Type B pancreatic cell (in vitro differentiated cells): ENCODE data around the gene LITAF. TPM values are rescaled to one million over a fixed set of nuclear protein-coding genes. Genes with fewer than 3 reads are reported as not detected.

ENCODE experiments used
- DNase-seq: peaks from one replicate; pipeline ENCODE4 v3.0.0; 2021; ENCODE audit warnings: mixed read lengths; ENCODE audit not compliant: unreplicated experiment; ENCODE audit errors: extremely low spot score
- H3K27ac Mint-ChIP-seq: 2 replicates; pipeline ENCODE4 v1.8.0; 2021; ENCODE audit warnings: mild to moderate bottlenecking, mixed read lengths
- H3K27me3 Mint-ChIP-seq: 2 replicates; pipeline ENCODE4 v1.8.0; 2021; ENCODE audit warnings: mixed read lengths
- H3K36me3 Mint-ChIP-seq: 2 replicates; pipeline ENCODE4 v1.8.0; 2021; ENCODE audit warnings: mixed read lengths
- H3K4me1 Mint-ChIP-seq: one replicate; pipeline ENCODE4 v1.8.0; 2021; ENCODE audit warnings: mixed read lengths; ENCODE audit not compliant: unreplicated experiment
- H3K4me3 Mint-ChIP-seq: 2 replicates; pipeline ENCODE4 v1.8.0; 2021; ENCODE audit warnings: mild to moderate bottlenecking, mixed read lengths
- H3K9me3 Mint-ChIP-seq: 2 replicates; pipeline ENCODE4 v1.8.0; 2021; ENCODE audit warnings: mixed read lengths
- CTCF ChIP-seq: fragments of 200-600 bp; sonication (generic); conservative IDR thresholded peaks from 2 replicates; pipeline ENCODE4 v1.5.0; 2021; ENCODE audit warnings: antibody characterized with exemption, mild to moderate bottlenecking
- total RNA-seq: library from RNA; stranded (reverse); gene quantifications from 2 replicates; pipeline ENCODE4 v1.2.1, GENCODE V29; 2021; ENCODE audit warnings: low replicate concordance

The LITAF gene
- total RNA-seq, 1 donor from 2014 or later = 49.8 TPM

DNA sequence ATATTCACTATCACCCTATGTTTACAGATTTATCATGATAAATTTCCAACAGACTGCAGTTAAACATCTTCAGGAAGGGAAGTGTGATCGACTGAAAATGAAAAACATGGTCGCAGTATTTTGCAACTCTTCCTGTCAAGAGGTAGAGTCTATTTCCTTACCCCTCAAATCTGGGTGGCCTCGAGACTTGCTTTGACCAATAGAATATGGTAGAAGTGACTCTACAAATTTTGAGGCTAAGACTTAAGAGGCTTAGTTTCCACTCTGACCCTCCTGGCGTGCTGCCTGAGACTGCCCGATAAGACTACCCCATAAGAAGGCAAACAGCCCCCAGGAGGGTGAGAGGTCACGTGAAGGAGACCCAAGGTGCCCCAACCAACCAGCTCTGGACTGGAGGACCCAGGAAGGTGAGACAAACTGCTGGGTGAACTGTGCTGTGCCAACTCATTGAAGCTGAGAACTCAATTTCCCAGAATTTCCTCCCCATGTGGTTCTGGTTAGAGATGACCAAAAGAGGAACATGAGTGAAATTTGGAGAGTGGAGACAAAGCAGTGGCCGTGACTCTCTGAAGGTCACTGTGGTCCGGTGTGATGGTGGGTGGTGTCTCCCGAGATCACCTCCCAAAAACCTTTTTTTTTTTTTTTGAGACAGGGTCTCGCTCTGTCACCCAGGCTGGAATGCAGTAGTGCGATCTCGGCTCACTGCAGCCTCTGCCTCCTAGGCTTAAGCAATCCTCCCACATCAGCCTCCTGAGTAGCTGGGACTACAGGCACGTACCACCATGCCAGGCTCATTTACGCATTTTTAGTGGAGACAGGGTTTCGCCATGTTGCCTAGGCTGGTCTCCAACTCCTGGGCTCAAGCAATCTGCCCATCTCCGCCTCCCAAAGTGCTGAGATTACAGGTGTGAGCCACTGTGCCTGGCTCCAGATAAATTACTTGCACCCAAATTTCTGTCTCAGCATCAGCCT is 38.2 kb upstream of the LITAF start:
- Mint-ChIP-seq H3K9me3 (no peaks in the 10 kb centered on the region), H3K27ac (no peak overlapping the region), H3K27me3 (no peaks in the 10 kb centered on the region), H3K36me3 (no peaks in the 10 kb centered on the region), H3K4me3 (no peak overlapping the region), H3K4me1 (peaks cover 24% of the 10 kb centered on the region)
- DNase-seq = no peak
- TF ChIP-seq CTCF = no peak

DNA sequence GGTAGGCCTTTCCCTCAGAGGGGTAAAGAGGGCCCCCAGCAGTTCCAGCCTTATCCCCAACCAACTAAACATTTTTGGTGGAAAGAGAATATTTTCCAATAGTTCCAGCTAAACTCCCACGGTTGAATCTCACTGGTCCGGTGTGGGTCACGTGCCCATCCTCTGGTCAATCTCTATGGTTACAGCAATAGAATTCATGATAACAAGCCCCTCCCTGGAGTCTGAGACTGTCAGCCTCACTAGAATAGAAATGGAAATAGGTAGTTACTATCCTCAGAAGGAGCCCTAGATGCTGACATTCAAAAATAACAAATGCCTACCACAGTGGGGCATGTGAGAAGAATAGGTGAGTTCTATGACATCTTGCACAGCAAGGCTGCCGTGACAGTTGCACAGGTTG is 37.5 kb upstream of the LITAF start:
- H3K36me3 Mint-ChIP-seq = no peaks in the 10 kb centered on the region
- no peak overlapping the region for H3K4me3 Mint-ChIP-seq
- no peaks in the 10 kb centered on the region for H3K9me3 Mint-ChIP-seq
- H3K27me3 Mint-ChIP-seq = no peaks in the 10 kb centered on the region
- H3K4me1 Mint-ChIP-seq = peaks cover 23% of the 10 kb centered on the region
- TF ChIP-seq CTCF = no peak
- no peak overlapping the region for H3K27ac Mint-ChIP-seq
- DNase-seq = no peak

DNA sequence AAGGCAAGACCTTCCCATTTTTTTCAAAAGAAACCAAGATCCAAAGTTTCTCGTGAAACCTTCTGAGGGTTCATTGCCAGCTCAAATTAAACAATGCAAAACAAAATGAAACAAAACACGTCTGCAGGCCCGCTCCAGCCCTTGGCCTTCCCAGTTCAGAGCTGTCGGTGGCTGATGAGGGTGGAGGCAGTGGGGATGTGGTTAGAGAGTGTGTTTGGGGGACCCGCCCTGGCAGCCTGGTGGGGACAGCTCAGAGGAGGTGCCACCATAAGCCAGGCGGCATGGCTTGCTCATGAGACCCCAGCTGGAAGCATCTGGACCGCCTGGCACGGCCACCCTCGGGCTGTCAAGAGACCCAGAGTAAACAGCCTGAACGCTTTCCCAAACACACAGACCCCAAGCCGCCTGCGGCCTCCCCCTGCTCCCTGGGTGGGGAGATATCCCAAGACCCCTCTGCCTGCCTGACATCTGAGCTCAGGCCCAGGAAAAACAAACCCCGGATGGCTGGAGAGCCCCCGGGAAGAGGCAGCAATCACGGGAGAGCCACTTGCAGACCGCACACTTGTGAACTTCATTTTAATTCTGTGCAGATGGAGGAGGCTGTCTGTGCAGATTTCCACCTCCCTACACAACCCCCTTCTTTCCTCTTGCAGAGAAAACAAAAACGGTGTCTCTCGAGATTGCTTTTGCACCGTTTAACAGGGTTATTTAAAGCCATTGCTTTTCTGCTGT is 35.4 kb upstream of the LITAF start:
- H3K4me1 Mint-ChIP-seq = peaks cover 15% of the 10 kb centered on the region
- H3K27ac Mint-ChIP-seq = peak overlapping the region; percentile 53
- TF ChIP-seq CTCF = no peak
- no peaks in the 10 kb centered on the region for H3K9me3 Mint-ChIP-seq
- no peaks in the 10 kb centered on the region for H3K27me3 Mint-ChIP-seq
- H3K36me3 Mint-ChIP-seq = no peaks in the 10 kb centered on the region
- DNase-seq = no peak
- no peak overlapping the region for H3K4me3 Mint-ChIP-seq

DNA sequence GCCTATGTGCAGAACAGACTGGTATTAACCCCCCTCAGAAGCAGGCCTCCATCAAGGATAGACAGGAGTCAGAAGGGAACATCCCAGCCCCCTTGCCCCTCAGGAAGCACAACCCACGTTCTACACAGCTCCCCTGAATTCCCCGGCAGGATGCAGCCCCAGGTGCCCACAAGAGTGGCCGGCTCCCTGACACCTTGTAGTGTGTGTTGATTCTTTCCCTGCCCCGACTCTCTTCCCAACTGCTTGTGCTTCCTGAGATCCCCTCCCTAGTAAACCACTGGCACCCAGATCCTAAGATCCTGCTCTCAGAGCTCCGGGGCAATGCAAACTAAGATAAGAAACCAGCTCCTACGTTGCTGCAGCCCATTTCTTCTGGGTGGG is 34.8 kb upstream of the LITAF start:
- no peak for TF ChIP-seq CTCF
- no peak for DNase-seq
- Mint-ChIP-seq H3K27ac (peak overlapping the region; percentile 53), H3K36me3 (no peaks in the 10 kb centered on the region), H3K4me1 (peaks cover 15% of the 10 kb centered on the region), H3K4me3 (no peak overlapping the region), H3K9me3 (no peaks in the 10 kb centered on the region), H3K27me3 (no peaks in the 10 kb centered on the region)

DNA sequence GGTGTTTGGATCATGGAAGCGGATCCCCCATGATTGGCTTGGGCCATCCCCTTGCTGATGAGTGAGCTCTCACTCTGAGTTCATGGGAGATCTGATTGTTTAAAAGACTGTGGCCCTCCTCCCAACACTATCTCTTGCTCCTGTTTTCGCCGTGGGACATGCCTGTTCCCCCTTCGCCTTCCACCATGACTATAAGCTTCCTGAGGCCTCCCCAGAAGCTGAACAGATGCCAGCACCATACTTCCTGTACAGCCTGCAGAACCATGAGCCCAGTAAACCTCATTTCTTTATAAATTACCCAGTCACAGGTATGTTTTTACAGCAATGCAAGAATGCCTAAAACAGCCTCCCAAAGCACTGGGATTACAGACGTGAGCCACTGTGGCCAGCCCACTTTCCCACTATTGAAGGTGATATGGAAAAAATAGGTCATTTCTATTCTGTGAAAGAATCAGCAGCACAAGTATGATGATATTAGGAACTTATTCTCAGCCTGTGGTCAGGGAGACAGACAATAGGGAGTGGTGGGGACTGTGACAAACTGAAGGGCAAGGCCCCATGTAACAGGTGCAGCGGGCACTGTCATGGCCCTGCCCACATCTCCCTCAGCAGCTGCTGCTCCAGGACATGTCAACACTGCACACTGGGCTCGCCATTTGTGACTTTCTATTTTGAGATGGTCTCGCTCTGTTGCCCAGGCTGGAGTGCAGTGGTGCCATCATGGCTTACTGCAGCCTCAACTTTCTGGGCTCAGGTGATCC is 33.7 kb upstream of the LITAF start:
- Mint-ChIP-seq H3K9me3 (no peaks in the 10 kb centered on the region), H3K36me3 (no peaks in the 10 kb centered on the region), H3K4me1 (peaks cover 15% of the 10 kb centered on the region), H3K27me3 (no peaks in the 10 kb centered on the region), H3K4me3 (no peak overlapping the region), H3K27ac (no peak overlapping the region)
- no peak for TF ChIP-seq CTCF
- DNase-seq = no peak
